NCI-H2171 treated with DMSO at 0.1 percent for 48 hours (cell line): Measurements from ENCODE around the gene ORC2.

Source experiments
- DNase-seq: peaks from one replicate; lab custom pipeline; 2025; lab: John Stamatoyannopoulos, UW

The ORC2 gene

DNA sequence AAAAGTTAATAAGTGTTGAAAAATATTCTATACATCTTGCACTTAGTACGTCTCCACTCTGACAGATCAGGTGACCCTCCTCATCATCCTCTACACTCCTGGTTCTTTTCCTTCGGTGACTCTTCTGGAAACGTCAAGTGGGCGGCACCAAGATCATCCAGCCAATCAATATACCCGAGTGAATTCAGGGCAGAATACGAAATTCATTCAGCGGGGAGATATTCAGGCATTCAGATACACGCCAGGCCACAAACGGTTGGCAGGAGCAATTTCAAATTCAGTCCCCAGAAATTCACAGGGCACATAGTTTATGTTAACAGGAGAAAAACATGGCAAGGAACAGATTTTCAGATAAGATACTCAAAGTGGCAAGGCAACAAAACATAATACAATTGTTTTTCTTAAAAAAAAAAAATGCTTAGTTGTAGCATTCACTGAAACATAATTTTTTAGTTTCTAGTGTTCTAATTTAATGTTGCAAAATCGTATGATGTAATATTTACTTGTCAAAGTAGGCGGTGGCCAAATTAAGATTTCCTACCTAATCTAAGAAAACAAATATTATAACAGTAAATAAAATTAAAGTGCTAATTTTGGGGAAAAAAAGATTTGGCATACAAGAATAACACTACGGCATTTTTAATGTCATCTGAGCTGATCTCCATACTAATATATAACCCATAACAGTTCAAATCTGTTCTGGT, 103.2 kb downstream of the ORC2 start:
- no peak for DNase-seq
